Heart right ventricle (tissue), 16 donors: ENCODE data around the gene BABAM2. TPM values are rescaled to one million over a fixed set of nuclear protein-coding genes. Genes with fewer than 3 reads are reported as not detected.

Source experiments
- ATAC-seq, 8 donors: fragments of 200-7000 bp; cut with Tn5 transposase; one replicate each; pipeline ENCODE4 v1.9.1; 2020; ENCODE audit warnings: mild to moderate bottlenecking in 8 of 8, moderate library complexity in 8 of 8, moderate number of reproducible peaks in 1 of 8
- DNase-seq, 2 donors: peaks; one replicate each; pipeline ENCODE4 v3.0.0-alpha.2; 2020
- H3K27ac ChIP-seq, 10 donors: fragments of 200-600 bp; sonication (generic) in 2 of 10; one replicate each; pipeline versions ENCODE4 v1.5.0 to v1.8.0; 2020 to 2022; ENCODE audit warnings: mild to moderate bottlenecking in 3 of 10
- H3K27me3 ChIP-seq, 7 donors: fragments of 200-600 bp; one replicate each; pipeline ENCODE4 v1.8.0; 2021 to 2022; ENCODE audit warnings: mild to moderate bottlenecking in 2 of 7
- H3K36me3 ChIP-seq, 9 donors: fragments of 200-600 bp; sonication (generic) in 1 of 9; one replicate each; pipeline versions ENCODE4 v1.5.0 to v1.8.0; 2020 to 2022; ENCODE audit warnings: mild to moderate bottlenecking in 2 of 9
- H3K4me1 ChIP-seq, 9 donors: fragments of 200-600 bp; sonication (generic) in 1 of 9; one replicate each; pipeline versions ENCODE4 v1.5.0 to v1.8.0; 2020 to 2022; ENCODE audit warnings: mild to moderate bottlenecking in 4 of 9
- H3K4me3 ChIP-seq, 10 donors: fragments of 200-600 bp; sonication (generic) in 2 of 10; one replicate each; pipeline versions ENCODE4 v1.5.0 to v1.8.0; 2020 to 2022; ENCODE audit warnings: mild to moderate bottlenecking in 7 of 10, moderate library complexity in 2 of 10
- H3K9me3 ChIP-seq, 11 donors: fragments of 200-600 bp in 10 of 11; sonication (generic) in 2 of 11; one replicate each; pipeline versions ENCODE4 v1.5.0 to v1.8.0; 2013 to 2022; ENCODE audit warnings: mild to moderate bottlenecking in 2 of 11, control low read depth in 1 of 11, moderate library complexity in 1 of 11
- WGBS, 2 donors: extraction: QIAGEN DNeasy Blood & Tissue Kit; methylation state at CpG; one replicate each; pipeline ENCODE4 v1.1.7; 2013; ENCODE audit warnings: inconsistent platforms in 1 of 2; 5-methylcytosine and 5-hydroxymethylcytosine counted together
- intact Hi-C, 10 donors: fragments of 100-400 bp; cut with DNase I; formaldehyde crosslinking; loops; one replicate each; pipeline versions ENCODE4 v1.11.1 to v1.14.2; 2022
- polyA plus RNA-seq, 2 donors: library from polyadenylated mRNA; stranded (reverse); fragments of 200-250 nt; gene quantifications; one replicate each; pipeline ENCODE4 v1.2.3, GENCODE V29; 2013
- total RNA-seq, 10 donors: library from RNA; stranded (reverse); fragmentation: NEBNext Ultra II Directional in 3 of 10; extraction: Animal tissue kit (Norgen Biotek cat#: 25700) in 3 of 10; gene quantifications; one replicate each; pipeline versions ENCODE4 v1.2.1 to v1.2.4, GENCODE V29; 2021 to 2023
- TF ChIP-seq, protein P1 (sequence below), 9 donors: fragments of 200-600 bp; sonication (generic) in 2 of 9; IDR thresholded peaks; one replicate each; pipeline versions ENCODE4 v1.5.0 to v1.8.0; 2021 to 2022; ENCODE audit warnings: antibody characterized with exemption in 9 of 9, mild to moderate bottlenecking in 5 of 9, moderate library complexity in 1 of 9
- donor health status: Arrhythmogenic right ventricular cardiomyopathy.
- donor health status: ischemic (EF 13 %, LVEDD 7.1; RV severe dilation, severe dysfunction).
- donor health status: healthy with polysubstance abuse.
- donor health status: DM: no; HTN: yes; CAD: no.
- donor health status: DM: no; HTN: no; CAD: no.
- donor health status: ischemic (EF 25% LVEDD 6.9; RV normal size, moderate dysfunction).
- donor health status: ischemic (EF 25% LVEDD 5.7; RV mildly dilated, moderate dysfunction).
- donor health status: healthy.
- donor health status: DM: yes; HTN: yes; CAD: no.
- donor health status: Ischemic cardiomyopathy.
- donor health status: ischemic (EF 35%, LVEDD 5.7; RV mildly dilated, moderate dysfunction).
- donor health status: nonischemic (EF 11% LVEDD 7.7; RV severe dilation, severe dysfunction).
- donor health status: DM: yes; HTN: yes; CAD: no.
- donor health status: PGD.
- donor health status: ischemic (EF 29% LVEDD 5.4; RV normal size, mild dysfunction).
- donor health status: nonischemic (EF 23%, LVEDD 6.1; RV moderate dilation, normal function).

Gene BABAM2
- total and polyA plus RNA-seq, 12 donors, result 13.3 to 83.4 (median 65.9) TPM

DNA sequence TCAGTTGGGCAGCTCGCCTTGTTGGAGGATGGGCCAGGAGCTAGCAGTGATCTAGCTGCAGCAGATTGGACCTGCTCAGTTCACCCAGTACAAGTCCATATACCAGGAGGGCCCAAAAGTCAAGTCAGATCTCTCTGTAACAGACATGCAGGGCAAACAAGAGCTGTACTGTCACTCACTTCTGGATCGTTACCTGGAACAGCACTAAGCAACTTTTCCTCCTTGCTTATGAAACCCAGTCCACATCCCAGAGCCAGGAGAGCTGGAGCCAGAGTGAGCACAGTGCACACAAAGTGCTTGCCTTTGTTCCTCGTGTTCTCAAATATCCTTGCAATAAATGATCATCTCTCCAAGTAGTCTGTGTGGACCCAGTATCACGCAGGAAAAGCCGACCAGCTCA lies 258.0 kb downstream of the BABAM2 start:
- WGBS, 2 donors, result 91 to 93% methylated on average over 5 of the region's 5 CpGs
- Histone ChIP-seq H3K27me3 (no peaks in the 10 kb centered on the region), H3K27ac (no peak overlapping the region), H3K4me1 (peaks cover 0 to 7% (median 0%) of the 10 kb centered on the region in 9 donors), H3K36me3 (no peaks in the 10 kb centered on the region), H3K4me3 (no peak overlapping the region), H3K9me3 (peaks cover 0 to 7% (median 0%) of the 10 kb centered on the region in 11 donors)
- intact Hi-C loops, result no loop called here
- ATAC-seq (no peak), DNase-seq (no peak)
- TF ChIP-seq, protein P1, sequence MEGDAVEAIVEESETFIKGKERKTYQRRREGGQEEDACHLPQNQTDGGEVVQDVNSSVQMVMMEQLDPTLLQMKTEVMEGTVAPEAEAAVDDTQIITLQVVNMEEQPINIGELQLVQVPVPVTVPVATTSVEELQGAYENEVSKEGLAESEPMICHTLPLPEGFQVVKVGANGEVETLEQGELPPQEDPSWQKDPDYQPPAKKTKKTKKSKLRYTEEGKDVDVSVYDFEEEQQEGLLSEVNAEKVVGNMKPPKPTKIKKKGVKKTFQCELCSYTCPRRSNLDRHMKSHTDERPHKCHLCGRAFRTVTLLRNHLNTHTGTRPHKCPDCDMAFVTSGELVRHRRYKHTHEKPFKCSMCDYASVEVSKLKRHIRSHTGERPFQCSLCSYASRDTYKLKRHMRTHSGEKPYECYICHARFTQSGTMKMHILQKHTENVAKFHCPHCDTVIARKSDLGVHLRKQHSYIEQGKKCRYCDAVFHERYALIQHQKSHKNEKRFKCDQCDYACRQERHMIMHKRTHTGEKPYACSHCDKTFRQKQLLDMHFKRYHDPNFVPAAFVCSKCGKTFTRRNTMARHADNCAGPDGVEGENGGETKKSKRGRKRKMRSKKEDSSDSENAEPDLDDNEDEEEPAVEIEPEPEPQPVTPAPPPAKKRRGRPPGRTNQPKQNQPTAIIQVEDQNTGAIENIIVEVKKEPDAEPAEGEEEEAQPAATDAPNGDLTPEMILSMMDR (IDR thresholded peaks at IDR 0.05), result no peak

DNA sequence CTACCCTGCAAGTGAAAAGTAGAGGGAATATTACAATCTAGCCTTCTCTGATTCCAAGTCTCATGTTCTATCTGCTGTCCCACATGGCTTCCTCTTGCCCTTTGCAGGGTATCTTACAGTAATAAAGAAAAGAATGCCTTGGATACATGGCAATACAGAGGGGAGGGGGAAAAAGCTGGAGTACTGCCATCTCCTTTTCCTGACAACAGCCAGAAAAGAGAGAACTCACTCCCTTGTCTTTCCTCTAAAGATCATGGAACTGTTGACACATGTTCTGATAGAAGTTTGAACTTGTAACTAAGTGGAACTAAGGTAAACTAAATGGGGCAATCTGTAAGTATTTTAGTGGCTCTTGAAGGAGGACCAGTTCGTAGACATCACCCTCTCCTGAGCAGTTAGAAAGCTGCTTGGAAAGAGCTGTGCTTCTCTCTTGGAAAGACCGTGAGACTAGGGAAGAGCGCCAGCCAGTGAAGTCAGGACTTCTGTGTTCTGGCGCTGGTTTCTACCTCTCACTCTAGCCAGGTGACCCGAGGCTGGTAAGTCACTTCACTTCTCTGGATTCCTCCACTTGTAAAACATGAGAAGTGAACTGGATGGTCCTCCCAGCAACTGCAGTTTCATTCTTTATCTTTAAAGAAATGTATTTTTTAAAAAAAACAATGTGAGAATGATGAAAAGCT lies 259.8 kb downstream of the BABAM2 start:
- ATAC-seq (no peak), DNase-seq (no peak)
- H3K27ac ChIP-seq, result no peak overlapping the region
- no peak overlapping the region for H3K4me3 ChIP-seq
- H3K4me1 ChIP-seq, result peaks cover 0 to 7% (median 0%) of the 10 kb centered on the region in 9 donors
- peaks cover 0 to 14% (median 2%) of the 10 kb centered on the region in 11 donors for H3K9me3 ChIP-seq
- 69 to 78% methylated on average over 5 of the region's 5 CpGs for WGBS, 2 donors
- intact Hi-C loops, result no loop called here
- H3K36me3 ChIP-seq, result no peaks in the 10 kb centered on the region
- TF ChIP-seq, protein P1 (IDR thresholded peaks at IDR 0.05), result no peak
- H3K27me3 ChIP-seq, result no peaks in the 10 kb centered on the region

DNA sequence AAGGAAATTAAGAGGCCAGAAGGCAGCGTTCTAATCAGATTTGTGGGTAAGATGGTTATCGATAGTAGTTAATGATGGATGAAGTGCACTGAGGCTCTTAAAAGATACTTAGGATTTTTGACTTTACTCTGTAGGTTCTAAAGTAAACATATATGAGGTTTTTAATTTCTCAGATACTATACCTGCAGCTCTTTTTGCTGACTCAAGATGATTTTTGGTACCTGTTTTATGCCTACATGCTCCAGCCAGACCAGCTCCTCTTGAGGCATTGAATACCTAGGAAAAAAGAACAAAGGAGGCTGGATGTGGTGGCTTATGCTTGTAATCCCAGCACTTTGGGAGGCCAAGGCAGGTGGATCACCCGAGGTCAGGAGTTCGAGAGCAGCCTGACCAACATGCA lies 260.5 kb downstream of the BABAM2 start:
- Histone ChIP-seq H3K9me3 (peaks cover 0 to 15% (median 8%) of the 10 kb centered on the region in 11 donors), H3K27me3 (no peaks in the 10 kb centered on the region), H3K4me1 (peaks cover 0 to 7% (median 0%) of the 10 kb centered on the region in 9 donors), H3K36me3 (no peaks in the 10 kb centered on the region), H3K4me3 (no peak overlapping the region), H3K27ac (no peak overlapping the region)
- ATAC-seq (no peak), DNase-seq (no peak)
- TF ChIP-seq, protein P1 (IDR thresholded peaks at IDR 0.05), result no peak
- intact Hi-C loops, result no loop called here
- WGBS, 2 donors, result 94 to 96% methylated on average over 4 of the region's 4 CpGs

DNA sequence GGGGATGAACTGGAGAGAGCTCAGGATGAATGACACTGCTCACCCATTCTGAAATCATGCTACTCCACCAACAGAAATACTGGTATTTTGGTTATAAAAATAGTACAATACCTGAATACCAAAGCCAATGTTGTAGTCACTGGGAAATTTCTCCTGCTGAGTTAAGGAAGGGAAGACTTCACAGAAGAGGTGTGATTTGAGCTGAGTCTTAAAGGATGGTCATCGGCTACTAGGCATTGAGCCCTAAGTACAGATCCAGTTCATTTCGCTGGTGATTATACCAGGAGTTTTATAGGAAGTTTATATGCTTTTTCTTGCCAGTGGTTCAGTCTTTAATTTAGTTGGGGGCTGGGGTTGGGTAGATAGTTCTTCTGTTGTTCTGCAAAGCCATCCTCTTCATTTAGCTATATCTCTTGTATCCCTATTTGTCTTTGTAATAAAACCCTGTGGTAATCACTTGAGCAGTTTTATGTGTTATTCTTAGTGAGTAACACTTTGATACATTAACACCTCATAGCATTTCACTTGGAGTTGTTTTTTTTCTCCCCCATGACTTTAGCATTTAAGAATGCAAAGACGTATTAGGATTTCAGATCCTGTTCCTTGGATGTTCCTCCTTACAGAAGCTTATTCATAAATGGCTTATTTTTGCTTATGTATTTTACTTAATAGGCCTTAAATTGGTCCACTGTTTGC lies 262.2 kb downstream of the BABAM2 start:
- Histone ChIP-seq H3K27ac (no peak overlapping the region), H3K9me3 (peaks cover 0 to 21% (median 11%) of the 10 kb centered on the region in 11 donors), H3K27me3 (no peaks in the 10 kb centered on the region), H3K4me1 (peaks cover 0 to 7% (median 0%) of the 10 kb centered on the region in 9 donors), H3K36me3 (no peaks in the 10 kb centered on the region), H3K4me3 (no peak overlapping the region)
- no peak for DNase-seq
- ATAC-seq, result no peak
- intact Hi-C loops, result no loop called here
- TF ChIP-seq, protein P1 (IDR thresholded peaks at IDR 0.05), result no peak
- 79 to 92% methylated on average over 3 of the region's 3 CpGs for WGBS, 2 donors
